K562 (cell line): ENCODE measurements around the gene AIFM1. TPM values are rescaled to one million over a fixed set of nuclear protein-coding genes. Genes with fewer than 3 reads are reported as not detected.

Source experiments
- CBX5 ChIP-seq: IDR thresholded peaks from 2 replicates; pipeline ENCODE4 v1.6.1; 2014; ENCODE audit warnings: low read depth, borderline replicate concordance
- DIDO1 ChIP-seq: fragments of 450-650 bp; IDR thresholded peaks from 2 replicates; pipeline ENCODE4 v1.6.1; 2016; ENCODE audit warnings: low read depth, missing biosample characterization, missing genetic modification characterization
- ESRRB ChIP-seq: fragments of 250-450 bp; sonication (Bioruptor Pico); IDR thresholded peaks from 2 replicates; pipeline ENCODE4 v1.5.0; 2020; ENCODE audit warnings: mild to moderate bottlenecking, moderate library complexity, borderline replicate concordance
- FOXA1 ChIP-seq: fragments of 450-650 bp; IDR thresholded peaks from 2 replicates; pipeline ENCODE4 v1.6.1; 2016; ENCODE audit warnings: mild to moderate bottlenecking, borderline replicate concordance
- IFI16 ChIP-seq: fragments of 250-450 bp; sonication (Bioruptor Pico); IDR thresholded peaks from 2 replicates; pipeline ENCODE4 v2.1.2; 2022; ENCODE audit warnings: mild to moderate bottlenecking, inconsistent platforms
- IRF1 ChIP-seq: sonication (generic); formaldehyde crosslinking; IDR thresholded peaks from 2 replicates; pipeline ENCODE4 v1.8.0; 2022; ENCODE audit warnings: missing genetic modification reagents, mild to moderate bottlenecking, borderline replicate concordance
- KLF16 ChIP-seq: IDR thresholded peaks from 2 replicates; pipeline ENCODE4 v1.6.1; 2016; ENCODE audit warnings: antibody characterized with exemption
- MAZ ChIP-seq, 2 experiments: fragments of 450-650 bp in 1 of 2; sonication (generic) in 1 of 2; formaldehyde crosslinking; IDR thresholded peaks in 1 of 2; conservative IDR thresholded peaks in 1 of 2; 2 replicates each; pipeline versions ENCODE4 v1.4.0 to v1.5.0; 2020; ENCODE audit warnings: mild to moderate bottlenecking in 1 of 2, missing genetic modification reagents in 1 of 2
- MEIS2 ChIP-seq: fragments of 450-650 bp; IDR thresholded peaks from 2 replicates; pipeline ENCODE4 v1.6.1; 2014; ENCODE audit warnings: mild to moderate bottlenecking; ENCODE audit not compliant: partially characterized antibody
- NFE2 ChIP-seq: IDR thresholded peaks from 2 replicates; pipeline ENCODE4 v1.6.1; 2014; ENCODE audit warnings: antibody characterized with exemption, low read depth
- PHF20 ChIP-seq: fragments of 450-650 bp; IDR thresholded peaks from 2 replicates; pipeline ENCODE4 v1.6.1; 2018; ENCODE audit not compliant: partially characterized antibody
- SMARCA4 ChIP-seq: fragments of 450-650 bp; IDR thresholded peaks from 2 replicates; pipeline ENCODE4 v1.6.1; 2016
- TAF1 ChIP-seq: IDR thresholded peaks from 2 replicates; pipeline ENCODE4 v1.6.1; 2011; ENCODE audit warnings: mild to moderate bottlenecking, low read length, moderate library complexity; ENCODE audit not compliant: insufficient read depth, control insufficient read depth, severe bottlenecking; ENCODE audit errors: extremely low read depth
- TAF7 ChIP-seq: fragments of 450-650 bp; IDR thresholded peaks from 2 replicates; pipeline ENCODE4 v1.6.1; 2016; ENCODE audit warnings: missing genetic modification characterization, missing compliant biosample characterization
- VEZF1 ChIP-seq: fragments of 200-800 bp; sonication (Bioruptor generic); IDR thresholded peaks from 2 replicates; pipeline ENCODE4 v1.6.1; 2017; ENCODE audit warnings: missing genetic modification characterization, missing compliant biosample characterization
- ZBTB7A ChIP-seq: IDR thresholded peaks from 2 replicates; pipeline ENCODE4 v1.6.1; 2011; ENCODE audit warnings: low read depth, mild to moderate bottlenecking, low read length, moderate library complexity, borderline replicate concordance; ENCODE audit not compliant: control insufficient read depth
- ZNF140 ChIP-seq: fragments of 250-450 bp; sonication (Bioruptor Pico); IDR thresholded peaks from 2 replicates; pipeline ENCODE4 v1.8.0; 2021; ENCODE audit warnings: moderate library complexity, mild to moderate bottlenecking, inconsistent platforms
- ZNF511 ChIP-seq: sonication (generic); formaldehyde crosslinking; IDR thresholded peaks from 2 replicates; pipeline ENCODE4 v1.8.0; 2022; ENCODE audit warnings: mild to moderate bottlenecking, missing genetic modification reagents
- polyA plus RNA-seq, 8 experiments: library from polyadenylated mRNA; depleted of rRNA in 4 of 8; stranded (reverse) in 5 of 8; unstranded in 3 of 8; fragments of >200 nt; fragmentation: Nextera tagmentation in 2 of 8; fragmentation: Illumina TruSeq in 1 of 8; extraction: Ambion mirVana in 2 of 8; extraction: Trizol in 1 of 8; gene quantifications; 2 replicates each; pipeline versions ENCODE4 v1.2.1 to v1.2.3, GENCODE V29; 2011 to 2014; ENCODE audit warnings: inconsistent platforms in 1 of 8, missing spikeins in 1 of 8
- total RNA-seq, 7 experiments: library from RNA; depleted of rRNA in 6 of 7; stranded (reverse); fragments of >200 nt in 6 of 7; fragmentation: Illumina TruSeq in 2 of 7; extraction: Trizol in 2 of 7; gene quantifications; 2 replicates each; pipeline versions ENCODE4 v1.2.1 to v1.2.3, GENCODE V29; 2011 to 2021; ENCODE audit warnings: low replicate concordance in 1 of 7

Gene AIFM1
- total and polyA plus RNA-seq, 9 of the 15 experiments (the other 6 are each of a cell fraction or from before 2014, with no cell fraction given), result 51.0 to 117 (median 91.2) TPM

- peak in 1 of 2 experiments; percentile 43; a peak in 2 of 4 replicates for TF ChIP-seq MAZ (CRISPR knock-in tag; conservative IDR thresholded peaks at IDR 0.05 in 1 of 2, IDR thresholded peaks at IDR 0.05 in 1 of 2)
- TF ChIP-seq NFE2, result no peak
- no peak for TF ChIP-seq FOXA1
- no peak for TF ChIP-seq SMARCA4
- TF ChIP-seq TAF1, result no peak
- no peak for TF ChIP-seq PHF20
- TF ChIP-seq ZNF511, result no peak
- no peak for TF ChIP-seq CBX5
- no peak for TF ChIP-seq IRF1 (CRISPR knock-in tag)
- TF ChIP-seq DIDO1 (tag), result no peak
- peak; percentile 21 for TF ChIP-seq MEIS2
- no peak for TF ChIP-seq TAF7 (tag)
- peak; percentile 47; the same call in 1 of the 2 replicates for TF ChIP-seq KLF16
- TF ChIP-seq ZBTB7A, result peak; percentile 35; the same call in 1 of the 2 replicates
- no peak for TF ChIP-seq ZNF140 (CRISPR knock-in tag)
- no peak for TF ChIP-seq IFI16 (CRISPR knock-in tag)
- no peak for TF ChIP-seq ESRRB (CRISPR knock-in tag)
- peak; percentile 74 for TF ChIP-seq VEZF1 (CRISPR knock-in tag)
Observed at GRCh38 chrX:130082244-130083106, 83.2 kb downstream of the AIFM1 start (continued).
